WTC11 (cell line): ENCODE data around the gene NFATC1. TPM values are rescaled to one million over a fixed set of nuclear protein-coding genes. Genes with fewer than 3 reads are reported as not detected.

Experiments used
- ATAC-seq: fragments of 200-7000 bp; cut with Tn5 transposase; 2 replicates; pipeline ENCODE4 v1.10.0; 2021; ENCODE audit warnings: mild to moderate bottlenecking, moderate library complexity
- CTCF ChIA-PET: fragments of 300-600 bp; sonication (Branson Sonifier 250); formaldehyde crosslinking; loops from one replicate; lab custom pipeline; 2021; ENCODE audit warnings: antibody characterized with exemption; lab: Charles Lee
- POLR2A ChIA-PET: fragments of 350-600 bp; sonication (Branson Sonifier 250); formaldehyde crosslinking; loops from one replicate; lab custom pipeline; 2021; ENCODE audit warnings: antibody characterized with exemption; lab: Charles Lee
- DNase-seq: peaks from one replicate; pipeline ENCODE4 v3.0.0; 2021; ENCODE audit warnings: low spot score
- H3K27ac Mint-ChIP-seq: 2 replicates; pipeline ENCODE4 v1.8.0; 2021; ENCODE audit warnings: mixed read lengths
- H3K27me3 Mint-ChIP-seq: 2 replicates; pipeline ENCODE4 v1.8.0; 2021; ENCODE audit warnings: low read depth, mild to moderate bottlenecking, moderate library complexity, mixed read lengths
- H3K36me3 Mint-ChIP-seq: 2 replicates; pipeline ENCODE4 v1.8.0; 2021; ENCODE audit warnings: mixed read lengths
- H3K4me1 Mint-ChIP-seq: 2 replicates; pipeline ENCODE4 v1.8.0; 2022; ENCODE audit warnings: mixed read lengths
- H3K4me3 Mint-ChIP-seq: 2 replicates; pipeline ENCODE4 v1.8.0; 2021; ENCODE audit warnings: mild to moderate bottlenecking, moderate library complexity, mixed read lengths
- H3K9me3 Mint-ChIP-seq: 2 replicates; pipeline ENCODE4 v1.8.0; 2021; ENCODE audit warnings: mixed read lengths
- ATF1 ChIP-seq: sonication (generic); formaldehyde crosslinking; IDR thresholded peaks from 2 replicates; pipeline ENCODE4 v1.8.1; 2023; ENCODE audit warnings: mild to moderate bottlenecking, moderate library complexity, missing genetic modification reagents
- CDX4 ChIP-seq: fragments of 250-450 bp; sonication (Bioruptor Pico); IDR thresholded peaks from 2 replicates; pipeline ENCODE4 v1.9.0; 2021; ENCODE audit warnings: moderate library complexity, mild to moderate bottlenecking, inconsistent platforms, borderline replicate concordance
- E2F1 ChIP-seq: sonication (generic); formaldehyde crosslinking; IDR thresholded peaks from 2 replicates; pipeline ENCODE4 v1.8.0; 2022; ENCODE audit warnings: mild to moderate bottlenecking, missing genetic modification reagents
- E2F5 ChIP-seq: sonication (generic); formaldehyde crosslinking; IDR thresholded peaks from 2 replicates; pipeline ENCODE4 v1.8.1; 2022; ENCODE audit warnings: mild to moderate bottlenecking, moderate library complexity, missing genetic modification reagents
- GABPB1 ChIP-seq: sonication (generic); formaldehyde crosslinking; IDR thresholded peaks from 2 replicates; pipeline ENCODE4 v1.8.1; 2023; ENCODE audit warnings: mild to moderate bottlenecking, missing genetic modification reagents
- MLX ChIP-seq: sonication (generic); formaldehyde crosslinking; IDR thresholded peaks from 2 replicates; pipeline ENCODE4 v1.8.1; 2023; ENCODE audit warnings: mild to moderate bottlenecking, missing genetic modification reagents, moderate library complexity
- MXD4 ChIP-seq: fragments of 250-450 bp; sonication (Bioruptor Pico); IDR thresholded peaks from 2 replicates; pipeline ENCODE4 v1.8.0; 2021; ENCODE audit warnings: mild to moderate bottlenecking, moderate library complexity, borderline replicate concordance
- PRRX2 ChIP-seq: fragments of 250-450 bp; sonication (Bioruptor Pico); IDR thresholded peaks from 2 replicates; pipeline ENCODE4 v1.8.0; 2021; ENCODE audit warnings: mild to moderate bottlenecking
- RORB ChIP-seq: fragments of 250-450 bp; sonication (Bioruptor Pico); IDR thresholded peaks from 2 replicates; pipeline ENCODE4 v1.9.0; 2021; ENCODE audit warnings: mild to moderate bottlenecking
- TEAD1 ChIP-seq: sonication (generic); formaldehyde crosslinking; IDR thresholded peaks from 2 replicates; pipeline ENCODE4 v1.8.0; 2022; ENCODE audit warnings: mild to moderate bottlenecking, missing genetic modification reagents
- TEAD4 ChIP-seq: sonication (generic); formaldehyde crosslinking; IDR thresholded peaks from 2 replicates; pipeline ENCODE4 v1.8.0; 2022; ENCODE audit warnings: mild to moderate bottlenecking, missing genetic modification reagents
- TP53 ChIP-seq: sonication (generic); formaldehyde crosslinking; IDR thresholded peaks from 2 replicates; pipeline ENCODE4 v1.8.1; 2023; ENCODE audit warnings: mild to moderate bottlenecking, missing genetic modification reagents
- USF2 ChIP-seq: sonication (generic); formaldehyde crosslinking; IDR thresholded peaks from 2 replicates; pipeline ENCODE4 v1.8.1; 2023; ENCODE audit warnings: mild to moderate bottlenecking, missing genetic modification reagents, moderate library complexity
- ZBTB21 ChIP-seq: sonication (generic); formaldehyde crosslinking; IDR thresholded peaks from 2 replicates; pipeline ENCODE4 v1.8.1; 2023; ENCODE audit warnings: mild to moderate bottlenecking, missing genetic modification reagents, borderline replicate concordance
- ZNF138 ChIP-seq: sonication (generic); formaldehyde crosslinking; conservative IDR thresholded peaks from 2 replicates; pipeline ENCODE4 v1.8.1; 2022; ENCODE audit warnings: mild to moderate bottlenecking, moderate library complexity, missing genetic modification reagents
- ZNF232 ChIP-seq: sonication (generic); formaldehyde crosslinking; IDR thresholded peaks from 2 replicates; pipeline ENCODE4 v1.8.0; 2022; ENCODE audit warnings: mild to moderate bottlenecking, missing genetic modification reagents
- ZNF317 ChIP-seq: sonication (generic); formaldehyde crosslinking; IDR thresholded peaks from 2 replicates; pipeline ENCODE4 v1.8.1; 2023; ENCODE audit warnings: low read depth, mild to moderate bottlenecking, moderate library complexity, missing genetic modification reagents, borderline replicate concordance
- ZNF416 ChIP-seq: fragments of 250-450 bp; sonication (Bioruptor Pico); IDR thresholded peaks from 2 replicates; pipeline ENCODE4 v1.9.0; 2021; ENCODE audit warnings: mild to moderate bottlenecking, inconsistent platforms
- ZNF671 ChIP-seq: fragments of 250-450 bp; sonication (Bioruptor Pico); IDR thresholded peaks from 2 replicates; pipeline ENCODE4 v1.8.0; 2021; ENCODE audit warnings: mild to moderate bottlenecking
- total RNA-seq: library from RNA; stranded (reverse); gene quantifications from 3 replicates; pipeline ENCODE4 v1.2.3, GENCODE V29; 2021
- TF ChIP-seq, protein P1 (sequence below): fragments of 250-450 bp; sonication (Bioruptor Pico); conservative IDR thresholded peaks from 2 replicates; pipeline ENCODE4 v1.9.0; 2021; ENCODE audit warnings: mild to moderate bottlenecking
- TF ChIP-seq, protein P2 (sequence below): fragments of 250-450 bp; sonication (Bioruptor Pico); IDR thresholded peaks from 2 replicates; pipeline ENCODE4 v1.9.0; 2021; ENCODE audit warnings: mild to moderate bottlenecking
- TF ChIP-seq, protein P3 (sequence below): sonication (generic); formaldehyde crosslinking; conservative IDR thresholded peaks from 2 replicates; pipeline ENCODE4 v1.8.1; 2022; ENCODE audit warnings: mild to moderate bottlenecking, missing genetic modification reagents

Gene NFATC1
- total RNA-seq, 1 experiment from 2014 or later = 20.2 TPM

- CTCF ChIA-PET = interaction anchor here (0.6 kb wide), 1 partner anchor 50 kb away, joined by 6 read pairs; no protein-coding TSS in a partner anchor
- POLR2A ChIA-PET = interaction anchor here (0.6 kb wide), 1 partner anchor 36 kb away, joined by 3 read pairs; no protein-coding TSS in a partner anchor
- TF ChIP-seq ZNF416 (CRISPR knock-in tag) (no peak), RORB (CRISPR knock-in tag) (no peak), MXD4 (CRISPR knock-in tag) (no peak), PRRX2 (CRISPR knock-in tag) (no peak)
- TF ChIP-seq, all 79 proteins: peak for 0
- Mint-ChIP-seq H3K9me3 (no peaks in the 10 kb centered on the region), H3K27me3 (no peaks in the 10 kb centered on the region; the same call in 1 of the 2 replicates), H3K4me3 (no peak overlapping the region), H3K4me1 (no peaks in the 10 kb centered on the region), H3K36me3 (no peaks in the 10 kb centered on the region), H3K27ac (peak overlapping the region; percentile 90)
- no peak for ATAC-seq
- DNase-seq = no peak
These were observed 39.1 kb downstream of the NFATC1 start for GRCh38 chr18:79434607-79435401.

GRCh38 chr18:79436556-79437275, 41.0 kb downstream of the NFATC1 start:
- no peaks in the 10 kb centered on the region for H3K4me1 Mint-ChIP-seq
- H3K9me3 Mint-ChIP-seq = no peaks in the 10 kb centered on the region
- TF ChIP-seq, protein P1, sequence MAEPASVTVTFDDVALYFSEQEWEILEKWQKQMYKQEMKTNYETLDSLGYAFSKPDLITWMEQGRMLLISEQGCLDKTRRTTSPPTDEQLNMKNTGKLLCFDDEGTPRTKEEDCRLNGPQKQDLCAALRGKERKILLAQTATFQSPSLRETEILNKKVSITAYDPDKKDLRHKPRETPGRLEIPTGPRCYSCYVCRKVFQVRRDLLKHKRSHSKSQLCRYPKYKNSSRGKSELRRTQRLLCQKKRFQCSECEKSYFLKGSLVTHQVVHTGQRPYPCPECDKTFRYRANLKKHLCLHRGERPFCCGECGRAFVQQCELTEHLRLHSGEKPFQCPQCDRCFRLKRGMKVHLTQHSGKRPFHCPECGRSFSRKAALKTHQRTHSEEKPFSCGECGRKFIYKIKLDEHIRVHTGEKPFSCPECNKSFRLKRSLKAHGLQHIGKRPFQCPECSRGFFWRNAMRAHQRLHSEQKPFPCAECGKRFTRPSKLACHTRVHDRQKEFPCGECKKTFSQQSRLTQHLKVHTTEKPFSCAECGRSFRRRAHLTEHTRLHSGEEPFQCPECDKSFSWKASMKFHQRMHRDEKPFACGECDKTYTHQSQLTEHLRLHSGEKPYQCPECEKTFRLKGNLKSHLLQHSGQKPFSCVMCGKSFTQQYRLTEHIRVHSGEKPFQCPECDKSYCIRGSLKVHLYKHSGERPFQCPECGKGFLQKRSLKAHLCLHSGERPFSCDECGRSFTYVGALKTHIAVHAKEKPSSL (CRISPR knock-in tag) = no peak
- no peak for TF ChIP-seq TP53
- no peak for TF ChIP-seq ZNF671
- no peak for TF ChIP-seq ATF1 (CRISPR knock-in tag)
- no peak for TF ChIP-seq E2F1 (CRISPR knock-in tag)
- no peak for TF ChIP-seq ZNF138 (CRISPR knock-in tag)
- no peak for TF ChIP-seq ZNF317 (CRISPR knock-in tag)
- no peak for TF ChIP-seq GABPB1 (CRISPR knock-in tag)
- ATAC-seq (no peak), DNase-seq (no peak)
- H3K4me3 Mint-ChIP-seq = no peak overlapping the region
- H3K36me3 Mint-ChIP-seq = no peaks in the 10 kb centered on the region
- no peak overlapping the region for H3K27ac Mint-ChIP-seq
- H3K27me3 Mint-ChIP-seq = no peaks in the 10 kb centered on the region; the same call in 1 of the 2 replicates
- CTCF ChIA-PET = no interaction called here
- POLR2A ChIA-PET = no interaction called here

DNA sequence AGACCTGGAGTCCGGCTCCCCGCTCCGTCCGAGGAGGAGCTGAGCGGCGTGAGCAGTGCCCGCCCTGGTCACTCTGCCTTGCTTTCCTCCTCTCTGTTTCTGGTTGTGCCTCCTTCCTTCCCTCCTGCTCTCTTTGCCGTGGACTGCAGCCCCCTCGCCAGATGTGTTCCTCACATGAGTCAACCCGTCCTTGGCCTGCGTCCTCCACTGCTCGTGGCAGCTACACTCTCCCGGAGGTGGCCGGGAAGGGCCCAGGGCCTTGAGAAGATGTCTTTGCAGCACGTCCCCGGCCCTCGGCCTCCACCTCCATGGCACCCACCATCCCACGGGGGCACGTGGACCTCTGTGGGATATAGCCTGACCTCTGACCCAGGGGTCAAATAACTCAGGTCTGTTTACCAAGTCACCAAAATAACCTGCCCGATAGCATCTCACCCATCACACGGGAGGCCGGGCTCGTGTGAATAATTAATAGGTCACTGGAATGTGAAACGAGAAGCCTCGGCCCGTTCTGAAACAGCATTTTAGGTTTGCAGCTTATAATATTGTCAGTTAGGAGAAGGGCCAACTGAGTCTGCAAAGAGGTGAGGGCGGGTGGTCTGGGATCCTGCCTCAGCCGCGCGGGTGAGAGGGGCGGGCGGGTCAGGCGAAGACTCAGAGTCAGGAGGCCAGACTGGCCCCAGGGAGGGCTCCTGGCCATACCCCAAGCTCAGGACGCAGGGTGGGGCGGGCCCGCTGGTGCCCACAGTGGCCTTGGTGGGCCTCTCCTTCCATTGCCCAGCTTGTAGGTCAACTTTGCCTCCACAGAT, 42.6 kb downstream of the NFATC1 start:
- Mint-ChIP-seq H3K4me3 (no peak overlapping the region), H3K36me3 (no peaks in the 10 kb centered on the region), H3K9me3 (no peaks in the 10 kb centered on the region), H3K27me3 (no peaks in the 10 kb centered on the region; the same call in 1 of the 2 replicates), H3K27ac (no peak overlapping the region), H3K4me1 (no peaks in the 10 kb centered on the region)
- DNase-seq = no peak
- ATAC-seq = no peak
- CTCF ChIA-PET = no interaction called here
- POLR2A ChIA-PET = interaction anchor here (1.3 kb wide), 1 partner anchor 11 kb away, joined by 3 read pairs; no protein-coding TSS in a partner anchor
- TF ChIP-seq TEAD4 (no peak), MLX (CRISPR knock-in tag) (no peak), USF2 (CRISPR knock-in tag) (no peak), ZBTB21 (CRISPR knock-in tag) (no peak), TEAD1 (CRISPR knock-in tag) (no peak), E2F5 (CRISPR knock-in tag) (no peak), CDX4 (CRISPR knock-in tag) (no peak), ZNF232 (CRISPR knock-in tag) (no peak)
- TF ChIP-seq, protein P2, sequence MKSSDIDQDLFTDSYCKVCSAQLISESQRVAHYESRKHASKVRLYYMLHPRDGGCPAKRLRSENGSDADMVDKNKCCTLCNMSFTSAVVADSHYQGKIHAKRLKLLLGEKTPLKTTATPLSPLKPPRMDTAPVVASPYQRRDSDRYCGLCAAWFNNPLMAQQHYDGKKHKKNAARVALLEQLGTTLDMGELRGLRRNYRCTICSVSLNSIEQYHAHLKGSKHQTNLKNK (CRISPR knock-in tag) = no peak
- TF ChIP-seq, protein P3, sequence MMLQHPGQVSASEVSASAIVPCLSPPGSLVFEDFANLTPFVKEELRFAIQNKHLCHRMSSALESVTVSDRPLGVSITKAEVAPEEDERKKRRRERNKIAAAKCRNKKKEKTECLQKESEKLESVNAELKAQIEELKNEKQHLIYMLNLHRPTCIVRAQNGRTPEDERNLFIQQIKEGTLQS (CRISPR knock-in tag) = no peak
